ENCODE data around the gene MFAP1. TPM values are rescaled to one million over a fixed set of nuclear protein-coding genes. Genes with fewer than 3 reads are reported as not detected.
"Not testable (repeated sequence)": the region's sequence is repeated elsewhere in the genome, so short reads cannot be mapped to it uniquely, and the experiment has no call there.

MFAP1 gene
- total RNA-seq, 1 donor from 2014 or later: 29.6 TPM

DNA sequence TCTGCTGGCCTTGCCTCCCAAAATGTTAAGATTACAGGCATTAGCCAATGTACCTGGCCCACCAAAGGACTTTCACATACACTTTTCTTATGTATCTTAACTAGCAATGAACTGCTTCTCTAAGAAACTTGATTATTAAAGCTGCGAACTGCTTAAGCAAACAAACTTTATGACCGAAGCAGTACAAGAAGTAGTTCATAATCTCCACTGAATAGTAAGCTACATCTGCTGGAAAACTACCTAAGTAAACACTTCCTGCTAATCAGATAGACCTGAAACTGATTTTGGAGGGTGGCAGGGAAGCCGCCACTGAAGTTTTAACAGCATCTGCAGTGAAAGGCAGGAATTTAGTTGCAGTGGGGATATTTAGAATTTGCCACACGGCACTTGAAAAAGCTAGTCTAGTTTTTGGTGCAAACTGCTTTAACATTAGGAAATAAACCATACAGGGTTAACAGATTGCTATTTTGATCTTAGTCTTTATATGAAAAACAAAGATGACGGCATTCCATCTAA lies 16.0 kb downstream of the MFAP1 start:
- Mint-ChIP-seq H3K4me3 (ENCODE audit: unreplicated experiment) (no peak overlapping the region), H3K4me1 (ENCODE audit: unreplicated experiment) (peaks cover 3% of the 10 kb centered on the region), H3K27ac (ENCODE audit: unreplicated experiment) (no peak overlapping the region), H3K36me3 (ENCODE audit: unreplicated experiment) (peaks cover 51% of the 10 kb centered on the region), H3K27me3 (ENCODE audit: unreplicated experiment) (no peaks in the 10 kb centered on the region), H3K9me3 (ENCODE audit: unreplicated experiment) (no peaks in the 10 kb centered on the region)
- DNase-seq (ENCODE audit: extremely low spot score, unreplicated experiment): no peak
- TF ChIP-seq, protein P1, sequence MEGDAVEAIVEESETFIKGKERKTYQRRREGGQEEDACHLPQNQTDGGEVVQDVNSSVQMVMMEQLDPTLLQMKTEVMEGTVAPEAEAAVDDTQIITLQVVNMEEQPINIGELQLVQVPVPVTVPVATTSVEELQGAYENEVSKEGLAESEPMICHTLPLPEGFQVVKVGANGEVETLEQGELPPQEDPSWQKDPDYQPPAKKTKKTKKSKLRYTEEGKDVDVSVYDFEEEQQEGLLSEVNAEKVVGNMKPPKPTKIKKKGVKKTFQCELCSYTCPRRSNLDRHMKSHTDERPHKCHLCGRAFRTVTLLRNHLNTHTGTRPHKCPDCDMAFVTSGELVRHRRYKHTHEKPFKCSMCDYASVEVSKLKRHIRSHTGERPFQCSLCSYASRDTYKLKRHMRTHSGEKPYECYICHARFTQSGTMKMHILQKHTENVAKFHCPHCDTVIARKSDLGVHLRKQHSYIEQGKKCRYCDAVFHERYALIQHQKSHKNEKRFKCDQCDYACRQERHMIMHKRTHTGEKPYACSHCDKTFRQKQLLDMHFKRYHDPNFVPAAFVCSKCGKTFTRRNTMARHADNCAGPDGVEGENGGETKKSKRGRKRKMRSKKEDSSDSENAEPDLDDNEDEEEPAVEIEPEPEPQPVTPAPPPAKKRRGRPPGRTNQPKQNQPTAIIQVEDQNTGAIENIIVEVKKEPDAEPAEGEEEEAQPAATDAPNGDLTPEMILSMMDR (IDR thresholded peaks at IDR 0.05): no peak

DNA sequence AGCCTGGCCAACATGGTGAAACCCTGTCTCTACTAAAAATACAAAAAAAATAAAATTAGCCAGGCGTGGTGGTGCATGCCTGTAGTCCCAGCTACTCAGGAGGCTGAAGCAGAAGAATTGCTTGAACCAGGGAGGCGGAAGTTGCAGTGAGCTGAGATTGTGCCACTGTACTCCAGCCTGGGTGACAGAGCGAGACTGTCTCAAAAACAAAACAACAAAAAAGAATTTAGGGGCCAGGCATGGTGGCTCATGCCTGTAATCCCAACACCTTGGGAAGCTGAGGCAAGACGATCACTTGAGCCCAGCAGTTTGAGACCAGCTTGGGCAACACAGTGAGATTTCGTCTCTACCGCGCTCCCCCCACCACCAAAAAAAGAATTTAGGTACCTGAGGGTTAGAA lies 21.8 kb downstream of the MFAP1 start:
- not testable (repeated sequence) for H3K9me3 Mint-ChIP-seq (ENCODE audit: unreplicated experiment); DNase-seq (ENCODE audit: extremely low spot score, unreplicated experiment); H3K27me3 Mint-ChIP-seq (ENCODE audit: unreplicated experiment); H3K4me3 Mint-ChIP-seq (ENCODE audit: unreplicated experiment); H3K27ac Mint-ChIP-seq (ENCODE audit: unreplicated experiment)
- Mint-ChIP-seq H3K4me1 (ENCODE audit: unreplicated experiment) (peaks cover 25% of the 10 kb centered on the region), H3K36me3 (ENCODE audit: unreplicated experiment) (peaks cover 36% of the 10 kb centered on the region)

DNA sequence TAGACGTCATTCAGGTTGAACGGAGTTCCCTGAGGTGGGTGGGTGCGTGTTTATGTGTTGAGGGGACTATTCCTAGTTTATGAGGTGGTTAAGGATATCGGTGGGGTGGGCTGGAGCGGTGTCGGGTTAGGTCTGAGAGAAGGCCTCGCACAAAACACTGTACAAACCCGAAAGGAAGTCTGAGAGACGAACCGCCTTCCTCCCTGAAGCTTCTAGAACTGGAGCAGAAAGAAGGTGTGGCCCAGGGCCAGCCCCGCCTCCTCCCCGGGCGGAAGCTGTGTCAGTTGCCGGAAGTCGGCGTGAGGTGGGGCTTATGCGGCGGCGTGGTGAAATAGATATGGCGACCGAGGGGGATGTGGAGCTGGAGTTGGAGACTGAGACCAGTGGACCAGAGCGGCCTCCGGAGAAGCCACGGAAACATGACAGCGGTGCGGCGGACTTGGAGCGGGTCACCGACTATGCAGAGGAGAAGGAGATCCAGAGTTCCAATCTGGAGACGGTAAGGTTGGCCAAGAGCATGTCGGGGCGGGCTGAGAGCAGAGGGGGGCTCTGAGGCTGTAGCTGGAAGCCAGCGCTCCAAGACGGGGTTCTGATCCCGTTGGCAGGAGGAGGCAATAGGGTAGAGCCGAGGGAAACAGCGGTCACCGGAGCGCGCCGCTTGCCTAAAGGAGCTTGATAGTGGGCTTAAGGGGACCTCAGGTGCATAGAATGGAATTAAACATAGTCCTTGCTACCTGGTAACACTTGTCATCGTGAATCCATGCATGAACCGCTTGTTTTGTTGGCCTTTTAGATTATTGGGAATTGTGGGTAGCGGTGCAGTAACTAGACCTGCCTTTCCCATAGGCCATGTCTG lies 24.0 kb downstream of the MFAP1 start, which contains the start of gene HYPK:
TSS of gene HYPK (plus strand) at position 314 of the 856 bp plus-strand sequence. CDS start at position 338, 24 bp downstream.
- Mint-ChIP-seq H3K9me3 (ENCODE audit: unreplicated experiment) (no peaks in the 10 kb centered on the region), H3K4me1 (ENCODE audit: unreplicated experiment) (peaks cover 37% of the 10 kb centered on the region), H3K27ac (ENCODE audit: unreplicated experiment) (peak within 1 kb of the TSS; percentile 98), H3K36me3 (ENCODE audit: unreplicated experiment) (peaks cover 26% of the 10 kb centered on the region), H3K4me3 (ENCODE audit: unreplicated experiment) (peak within 1 kb of the TSS; percentile 99), H3K27me3 (ENCODE audit: unreplicated experiment) (no peaks in the 10 kb centered on the region)
- TF ChIP-seq, protein P1 (IDR thresholded peaks at IDR 0.05): no peak
- peak; percentile 95 for DNase-seq (ENCODE audit: extremely low spot score, unreplicated experiment)

DNA sequence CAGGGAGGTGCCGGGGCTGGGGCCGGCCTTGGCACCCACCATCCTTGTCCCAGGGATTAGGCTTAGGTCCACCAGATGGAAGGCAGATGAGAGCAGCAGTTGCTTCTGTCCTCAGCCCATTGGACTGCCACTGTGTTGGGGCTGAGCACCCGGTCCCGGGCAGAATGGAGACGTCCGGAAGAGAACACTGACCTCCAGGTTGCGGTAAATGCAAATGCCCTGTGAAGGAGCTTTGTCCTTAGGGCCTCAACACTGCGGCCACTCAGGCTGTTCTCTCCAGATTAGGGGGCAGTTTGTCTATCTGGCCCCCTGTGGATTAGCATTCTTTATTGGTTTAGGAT lies 24.6 kb downstream of the MFAP1 start, which contains the start of gene SERINC4:
TSS of gene SERINC4 (minus strand) at position 276 of the 341 bp plus-strand sequence. CDS start at position 42, 234 bp downstream.
- DNase-seq (ENCODE audit: extremely low spot score, unreplicated experiment): no peak
- TF ChIP-seq, protein P1 (IDR thresholded peaks at IDR 0.05): no peak
- Mint-ChIP-seq H3K36me3 (ENCODE audit: unreplicated experiment) (peaks cover 23% of the 10 kb centered on the region), H3K4me1 (ENCODE audit: unreplicated experiment) (peaks cover 42% of the 10 kb centered on the region), H3K9me3 (ENCODE audit: unreplicated experiment) (no peaks in the 10 kb centered on the region), H3K27me3 (ENCODE audit: unreplicated experiment) (no peaks in the 10 kb centered on the region), H3K27ac (ENCODE audit: unreplicated experiment) (peak within 1 kb of the TSS; percentile 98), H3K4me3 (ENCODE audit: unreplicated experiment) (peak within 1 kb of the TSS; percentile 99)

DNA sequence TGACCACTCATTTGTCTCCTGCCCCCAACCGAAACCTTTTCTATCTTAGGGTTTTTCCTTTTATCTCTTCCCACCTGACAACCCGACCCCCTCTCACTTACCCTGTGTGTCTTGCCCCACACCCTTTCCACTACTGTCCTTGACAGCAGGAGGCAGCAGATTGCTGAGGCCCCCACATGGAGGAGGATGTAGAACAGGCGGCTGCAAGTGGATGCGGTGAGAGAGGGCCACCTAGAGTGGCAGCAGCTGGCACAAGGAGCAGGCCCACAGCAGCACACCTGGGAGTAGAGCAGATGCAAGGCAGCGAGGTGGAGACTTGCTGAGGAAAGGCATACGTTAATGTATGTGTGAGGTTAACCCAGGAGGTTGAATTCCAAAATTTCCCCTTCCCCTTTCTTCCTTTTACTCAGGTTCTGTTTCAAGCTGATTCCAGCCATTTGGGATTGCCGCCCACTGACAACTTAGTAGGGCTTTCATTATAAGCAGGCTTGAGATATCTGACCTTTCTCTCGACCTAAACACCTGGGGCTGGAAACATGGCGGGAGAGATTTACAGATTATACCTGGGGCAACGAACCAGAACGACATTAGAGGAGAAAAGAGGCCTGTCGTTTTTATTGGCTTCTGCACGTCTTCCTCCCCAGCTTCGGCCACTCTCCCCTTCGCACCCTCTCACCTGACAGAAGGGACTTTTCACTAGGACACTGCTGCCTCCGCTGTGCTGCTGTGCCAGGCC lies 25.1 kb downstream of the MFAP1 start:
- peaks cover 48% of the 10 kb centered on the region for H3K4me1 Mint-ChIP-seq (ENCODE audit: unreplicated experiment)
- DNase-seq (ENCODE audit: extremely low spot score, unreplicated experiment): no peak
- H3K27me3 Mint-ChIP-seq (ENCODE audit: unreplicated experiment): no peaks in the 10 kb centered on the region
- H3K27ac Mint-ChIP-seq (ENCODE audit: unreplicated experiment): peak overlapping the region; percentile 98
- H3K36me3 Mint-ChIP-seq (ENCODE audit: unreplicated experiment): peaks cover 25% of the 10 kb centered on the region
- no peaks in the 10 kb centered on the region for H3K9me3 Mint-ChIP-seq (ENCODE audit: unreplicated experiment)
- TF ChIP-seq, protein P1 (IDR thresholded peaks at IDR 0.05): no peak
- H3K4me3 Mint-ChIP-seq (ENCODE audit: unreplicated experiment): peak overlapping the region; percentile 99
